C4-2B (cell line): ENCODE measurements around the gene LARP4.

Experiments
- H3K27ac ChIP-seq: fragments of 450-650 bp; 2 replicates; pipeline ENCODE4 v1.5.1; 2017
- ZFX ChIP-seq: fragments of 450-650 bp; IDR thresholded peaks from 2 replicates; pipeline ENCODE4 v1.6.1; 2017
- TF ChIP-seq, protein P1 (sequence below): fragments of 450-650 bp; conservative IDR thresholded peaks from 2 replicates; pipeline ENCODE4 v1.5.1; 2017; ENCODE audit warnings: mild to moderate bottlenecking

LARP4 gene

DNA sequence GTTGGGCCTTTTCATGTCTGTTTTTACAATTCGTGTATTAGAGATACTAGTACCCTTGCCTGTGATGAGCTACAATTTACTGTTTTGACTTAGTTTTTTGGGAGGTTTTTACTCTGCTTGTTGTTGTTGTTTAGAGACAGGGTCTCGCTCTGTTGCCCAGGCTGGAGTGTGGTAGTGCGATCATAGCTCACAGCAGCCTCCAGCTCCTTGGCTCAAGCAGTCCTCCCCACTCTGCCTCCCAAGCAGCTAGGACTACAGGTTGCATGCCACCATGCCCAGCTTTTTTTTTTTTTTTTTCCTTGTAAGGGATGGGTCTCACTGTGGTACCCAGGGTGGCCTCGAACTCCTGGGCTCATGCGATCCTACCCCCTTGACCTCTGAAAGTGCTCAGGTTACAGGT is 52.1 kb downstream of the LARP4 start:
- no peak overlapping the region for H3K27ac ChIP-seq
- TF ChIP-seq, protein P1, sequence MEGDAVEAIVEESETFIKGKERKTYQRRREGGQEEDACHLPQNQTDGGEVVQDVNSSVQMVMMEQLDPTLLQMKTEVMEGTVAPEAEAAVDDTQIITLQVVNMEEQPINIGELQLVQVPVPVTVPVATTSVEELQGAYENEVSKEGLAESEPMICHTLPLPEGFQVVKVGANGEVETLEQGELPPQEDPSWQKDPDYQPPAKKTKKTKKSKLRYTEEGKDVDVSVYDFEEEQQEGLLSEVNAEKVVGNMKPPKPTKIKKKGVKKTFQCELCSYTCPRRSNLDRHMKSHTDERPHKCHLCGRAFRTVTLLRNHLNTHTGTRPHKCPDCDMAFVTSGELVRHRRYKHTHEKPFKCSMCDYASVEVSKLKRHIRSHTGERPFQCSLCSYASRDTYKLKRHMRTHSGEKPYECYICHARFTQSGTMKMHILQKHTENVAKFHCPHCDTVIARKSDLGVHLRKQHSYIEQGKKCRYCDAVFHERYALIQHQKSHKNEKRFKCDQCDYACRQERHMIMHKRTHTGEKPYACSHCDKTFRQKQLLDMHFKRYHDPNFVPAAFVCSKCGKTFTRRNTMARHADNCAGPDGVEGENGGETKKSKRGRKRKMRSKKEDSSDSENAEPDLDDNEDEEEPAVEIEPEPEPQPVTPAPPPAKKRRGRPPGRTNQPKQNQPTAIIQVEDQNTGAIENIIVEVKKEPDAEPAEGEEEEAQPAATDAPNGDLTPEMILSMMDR, result no peak
- no peak for TF ChIP-seq ZFX

DNA sequence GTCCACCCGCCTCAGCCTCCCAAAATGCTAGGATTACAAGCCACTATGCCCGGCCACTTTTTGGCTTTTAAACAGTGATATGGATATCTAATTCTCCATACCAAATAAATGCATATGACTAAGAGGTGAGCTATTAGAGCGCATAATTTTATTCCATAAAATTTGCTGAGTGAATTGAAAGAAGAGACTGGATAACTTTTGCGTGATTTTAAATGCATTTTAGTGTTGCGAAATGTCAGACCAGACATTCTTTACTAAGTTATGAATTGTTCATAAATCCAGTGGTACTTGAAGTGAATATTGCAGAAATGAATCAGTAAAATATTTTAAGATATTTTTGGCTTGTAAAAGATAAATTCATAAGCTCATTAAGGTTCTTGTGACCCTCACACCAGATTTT is 53.2 kb downstream of the LARP4 start:
- no peak overlapping the region for H3K27ac ChIP-seq
- TF ChIP-seq, protein P1, result no peak
- TF ChIP-seq ZFX, result no peak

DNA sequence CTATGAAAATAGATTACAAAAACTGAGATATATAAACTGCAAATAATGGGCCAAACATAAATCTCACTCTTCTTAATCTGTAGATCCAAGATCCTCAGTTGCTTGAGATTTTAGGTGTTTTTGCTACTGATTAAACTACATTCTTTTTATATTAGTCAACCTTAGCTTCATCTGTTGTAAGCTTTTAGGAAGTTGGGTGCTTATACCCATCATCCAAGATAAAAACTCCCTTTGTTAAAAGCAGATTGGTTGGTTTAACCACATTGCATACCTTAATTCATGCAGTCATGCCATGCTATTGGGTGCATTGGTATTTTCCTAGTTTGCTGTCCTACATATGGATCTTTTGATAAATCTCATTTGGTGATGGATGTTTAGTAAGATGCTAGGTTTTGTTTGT is 57.9 kb downstream of the LARP4 start:
- H3K27ac ChIP-seq, result no peak overlapping the region
- TF ChIP-seq, protein P1, result no peak
- no peak for TF ChIP-seq ZFX

DNA sequence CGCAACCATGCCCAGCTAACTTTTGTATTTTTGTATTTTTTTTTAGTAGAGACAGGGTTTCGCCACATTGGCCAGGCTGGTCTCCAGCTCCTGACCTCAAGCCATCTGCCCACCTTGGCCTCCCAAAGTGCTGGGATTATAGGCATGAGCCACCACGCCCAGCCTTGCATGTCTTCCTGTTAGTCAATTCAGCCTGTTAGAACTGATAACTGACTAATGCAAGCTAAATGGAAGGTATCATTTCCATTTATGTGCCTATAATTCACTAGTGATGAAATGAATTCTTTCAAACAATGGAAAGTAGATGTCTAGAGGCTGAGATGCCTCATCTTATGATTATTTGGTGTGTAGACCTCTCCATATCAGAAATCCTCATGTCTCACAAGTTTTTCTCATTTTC is 66.8 kb downstream of the LARP4 start:
- TF ChIP-seq, protein P1, result no peak
- no peak for TF ChIP-seq ZFX
- no peak overlapping the region for H3K27ac ChIP-seq

DNA sequence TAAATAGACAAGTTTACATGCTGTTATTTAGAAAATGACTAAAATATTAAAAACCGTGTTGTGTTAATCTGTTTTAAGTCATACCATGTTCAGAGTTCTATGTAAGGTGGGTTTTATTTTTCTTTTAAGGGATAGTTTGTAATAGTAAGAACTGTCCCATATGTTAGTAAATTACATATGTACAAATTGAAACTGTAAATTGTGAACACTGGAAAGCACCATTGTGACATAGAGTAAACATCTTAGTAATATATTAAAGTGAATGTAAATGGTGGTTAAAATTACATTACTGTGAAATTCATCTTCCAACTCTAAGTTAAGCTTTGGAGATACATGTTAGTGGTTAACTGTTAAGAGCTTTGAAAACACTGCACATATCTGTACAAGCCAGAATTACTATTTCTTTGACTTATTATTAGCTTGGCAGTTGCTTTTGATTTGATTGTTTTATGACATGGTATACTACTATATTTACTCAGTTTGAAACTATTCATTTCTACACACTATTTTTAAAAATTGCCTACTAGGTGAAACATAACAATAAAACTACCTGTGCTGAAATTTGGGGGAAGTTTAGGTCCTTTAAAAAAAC is 76.7 kb downstream of the LARP4 start:
- TF ChIP-seq, protein P1, result no peak
- TF ChIP-seq ZFX, result no peak
- H3K27ac ChIP-seq, result no peak overlapping the region

DNA sequence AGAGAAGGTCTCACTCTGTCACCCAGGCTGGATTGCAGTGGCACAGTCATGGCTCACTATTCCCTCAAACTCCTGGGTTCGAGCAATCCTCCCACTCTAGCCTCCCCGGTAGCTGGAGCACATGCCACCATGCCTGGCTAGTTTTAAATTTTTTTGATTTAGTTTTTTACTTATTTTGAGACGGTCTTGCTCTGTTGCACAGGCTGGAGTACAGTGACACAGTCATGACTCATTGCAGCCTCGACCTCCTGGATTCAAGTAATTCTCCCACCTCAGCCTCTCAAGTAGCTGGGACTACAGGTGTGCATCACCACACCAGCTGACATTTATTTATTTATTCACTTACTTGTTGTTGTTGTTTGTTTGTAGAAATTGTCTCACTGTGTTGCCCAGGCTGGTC is 81.9 kb downstream of the LARP4 start:
- H3K27ac ChIP-seq, result no peak overlapping the region
- TF ChIP-seq, protein P1, result no peak
- no peak for TF ChIP-seq ZFX

DNA sequence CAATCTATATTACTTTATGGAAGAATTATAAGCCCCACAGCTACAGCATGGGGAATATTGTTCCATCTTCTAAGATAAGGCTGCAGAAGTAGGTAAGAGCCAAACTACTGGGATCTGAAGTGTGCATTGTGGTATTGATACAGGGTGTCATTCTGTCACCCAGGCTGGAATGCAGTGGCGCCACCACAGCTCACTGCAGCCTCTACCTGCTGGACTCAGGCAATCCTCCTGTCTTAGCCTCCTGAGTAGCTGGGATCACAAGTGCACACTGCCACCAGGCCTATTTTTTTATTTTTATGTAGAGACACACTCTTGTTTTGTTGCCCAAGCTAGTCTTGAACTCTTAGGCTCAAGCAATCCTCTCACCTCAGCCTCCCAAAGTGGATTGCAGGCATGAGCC is 82.8 kb downstream of the LARP4 start:
- no peak overlapping the region for H3K27ac ChIP-seq
- TF ChIP-seq, protein P1, result no peak
- no peak for TF ChIP-seq ZFX
